Activated T-cell treated with anti-CD3 and anti-CD28 coated beads for 1 hour (primary cell): ENCODE results near the gene RINT1.
A peak's percentile ranks its signal among the peaks of the same experiment; 100 is the strongest.
"Not testable (repeated sequence)": the region's sequence is repeated elsewhere in the genome, so short reads cannot be mapped to it uniquely, and the experiment has no call there.

Source experiments
- DNase-seq: peaks from one replicate; pipeline ENCODE4 v3.0.0-alpha.2; 2020; ENCODE audit warnings: low read depth

Gene RINT1

GRCh38 chr7:105532709-105533460 lies 884 bp downstream of the RINT1 start:
- DNase-seq: no peak

- DNase-seq: no peak
Measured at GRCh38 chr7:105538339-105538738, 6.3 kb downstream of the RINT1 start.

- no peak for DNase-seq
Measured at GRCh38 chr7:105559926-105560325, 27.9 kb downstream of the RINT1 start.

- DNase-seq: no peak
Measured at GRCh38 chr7:105565190-105565589, 33.2 kb downstream of the RINT1 start.

- no peak for DNase-seq
Measured at GRCh38 chr7:105567024-105567423, 35.0 kb downstream of the RINT1 start.

- no peak for DNase-seq
Measured at GRCh38 chr7:105567821-105568220, 35.8 kb downstream of the RINT1 start.

GRCh38 chr7:105571891-105572290 lies 39.9 kb downstream of the RINT1 start:
- no peak for DNase-seq

- DNase-seq: no peak
Measured at GRCh38 chr7:105577251-105577650, 45.2 kb downstream of the RINT1 start.

GRCh38 chr7:105578496-105578895 lies 46.5 kb downstream of the RINT1 start:
- no peak for DNase-seq

GRCh38 chr7:105580022-105580740 lies 48.2 kb downstream of the RINT1 start:
- no peak for DNase-seq

- DNase-seq: peak; percentile 11
Measured at GRCh38 chr7:105581066-105581811, 49.2 kb downstream of the RINT1 start, which contains the start of gene EFCAB10. TSS of gene EFCAB10 (minus strand) at chr7:105581493. CDS start at chr7:105581463, 30 bp downstream.

- DNase-seq: no peak
Measured at GRCh38 chr7:105583061-105583460, 51.1 kb downstream of the RINT1 start.

GRCh38 chr7:105584165-105584564 lies 52.2 kb downstream of the RINT1 start:
- no peak for DNase-seq

GRCh38 chr7:105585850-105586500 lies 54.0 kb downstream of the RINT1 start:
- DNase-seq: no peak

- DNase-seq: no peak
Measured at GRCh38 chr7:105587909-105588635, 56.1 kb downstream of the RINT1 start.

- peak; percentile 31 for DNase-seq
Measured at GRCh38 chr7:105589356-105590077, 57.5 kb downstream of the RINT1 start.

GRCh38 chr7:105590793-105591192 lies 58.8 kb downstream of the RINT1 start:
- DNase-seq: no peak

- no peak for DNase-seq
Measured at GRCh38 chr7:105591522-105591921, 59.5 kb downstream of the RINT1 start.

GRCh38 chr7:105594034-105594433 lies 62.0 kb downstream of the RINT1 start:
- DNase-seq: no peak

GRCh38 chr7:105596866-105597265 lies 64.9 kb downstream of the RINT1 start:
- no peak for DNase-seq

- DNase-seq: not testable (repeated sequence)
Measured at GRCh38 chr7:105599080-105599479, 67.1 kb downstream of the RINT1 start.
